Measurements from ENCODE around the gene CRHBP.

DNA sequence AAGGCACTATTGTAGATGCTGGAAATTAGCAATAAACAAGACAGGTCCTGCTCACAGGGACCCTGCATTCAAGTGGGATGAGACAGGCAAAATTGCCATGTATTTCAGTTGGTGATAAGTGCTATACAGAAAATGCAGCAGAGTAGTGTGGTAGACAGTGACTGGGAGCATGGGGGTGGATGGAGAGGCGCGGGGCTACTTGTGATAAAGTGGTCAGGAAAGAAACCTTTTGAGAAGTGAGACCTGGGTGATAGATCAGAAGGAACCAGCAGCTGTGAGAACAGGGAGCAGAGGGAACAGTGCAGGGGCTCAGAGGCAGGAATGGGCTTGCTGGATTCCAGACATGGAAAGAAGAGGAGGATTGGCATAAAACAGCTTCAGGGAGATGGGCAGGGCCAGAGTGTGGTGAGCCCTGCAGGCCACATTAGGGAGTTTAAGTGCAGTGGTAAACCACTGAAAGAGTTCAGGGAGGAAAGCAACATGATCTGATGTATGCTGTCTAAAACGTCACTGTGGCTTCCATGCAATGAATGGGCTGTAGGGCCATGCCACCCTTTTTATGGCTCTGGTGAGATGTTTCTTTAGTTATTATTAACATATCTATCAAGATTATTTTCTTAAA lies 7.3 kb downstream of the CRHBP start:
- no peak for TF ChIP-seq EZH2 (IDR thresholded peaks at IDR 0.05)
- no peak for TF ChIP-seq FOXP2 (optimal IDR thresholded peaks at IDR 0.05; ENCODE audit: control extremely low read depth, extremely low read length, insufficient read depth)

All from SK-N-MC (cell line).